Ramos (cell line): Measurements from ENCODE around the gene KRT83.
"Not testable (repeated sequence)": the region's sequence is repeated elsewhere in the genome, so short reads cannot be mapped to it uniquely, and the experiment has no call there.

Experiments
- in situ Hi-C: fragments of 300-500 bp; cut with MboI; formaldehyde crosslinking; loops from one replicate; pipeline ENCODE4 v1.14.3; 2022; ENCODE audit warnings: low sequenced_read_pairs; ENCODE audit not compliant: unreplicated experiment

Gene KRT83

GRCh38 chr12:52354200-52354599 lies 33.0 kb upstream of the KRT83 start:
- in situ Hi-C loops, result no loop called here

DNA sequence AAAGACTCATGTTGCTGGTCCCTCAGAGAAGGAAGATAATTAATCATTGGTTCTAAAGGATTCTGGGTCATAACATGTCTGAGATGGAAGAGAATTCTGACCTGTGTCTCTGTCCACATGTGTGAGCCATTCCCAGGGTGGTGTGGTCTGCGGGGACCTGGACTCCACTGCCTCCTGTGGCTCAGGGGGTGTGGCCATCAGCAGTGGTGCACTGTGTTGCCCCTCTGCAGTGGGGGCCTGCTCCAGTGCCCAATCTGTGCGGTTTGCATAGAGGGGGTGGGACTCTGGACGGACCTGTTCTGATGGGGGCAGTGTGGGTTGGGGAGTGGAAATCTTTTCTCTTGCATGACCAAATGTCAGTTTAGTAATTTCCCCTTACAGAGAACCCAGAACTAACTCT lies 32.6 kb upstream of the KRT83 start:
- in situ Hi-C loops, result no loop called here

GRCh38 chr12:52352951-52353350 lies 31.8 kb upstream of the KRT83 start:
- in situ Hi-C loops, result no loop called here

DNA sequence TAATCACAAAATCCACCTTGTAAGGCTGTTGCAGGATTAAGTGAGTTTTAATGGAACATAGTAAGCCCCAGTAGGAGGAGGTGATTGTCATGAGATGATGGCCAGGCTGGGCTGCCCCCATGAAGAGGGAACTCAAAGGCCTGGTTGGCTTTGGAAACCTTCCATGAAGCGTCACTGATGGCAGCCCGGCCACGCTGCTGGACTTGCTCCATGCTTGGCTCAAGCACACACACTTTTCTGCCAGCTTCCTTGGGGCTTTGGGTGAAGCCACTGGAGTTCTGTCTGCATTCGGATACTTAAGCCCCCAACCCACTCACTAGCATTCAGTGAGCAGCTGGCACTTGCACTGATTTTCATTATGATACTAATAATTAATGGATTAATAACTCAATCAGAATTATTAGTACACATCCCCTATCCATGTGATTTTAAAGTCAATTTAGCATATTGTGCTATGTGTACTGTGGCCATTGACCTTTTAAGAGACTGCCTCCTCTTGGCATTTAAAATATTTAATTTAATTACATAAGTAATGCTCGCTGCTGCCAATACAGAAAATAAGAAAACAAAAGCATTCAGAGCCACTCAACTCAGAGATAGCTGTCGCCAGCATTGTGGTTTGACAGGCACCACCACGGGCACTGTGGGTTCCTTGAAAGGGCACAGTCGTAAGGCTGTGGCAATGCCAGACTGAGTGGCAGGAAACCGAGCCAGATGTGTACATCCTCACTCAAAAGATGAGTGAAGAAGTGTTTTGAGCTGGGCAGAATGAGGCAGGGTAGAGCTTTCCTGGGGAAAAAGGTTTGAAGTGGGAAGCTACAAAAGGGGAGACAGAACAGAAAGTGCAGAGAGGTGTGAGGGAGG lies 30.2 kb upstream of the KRT83 start:
- in situ Hi-C loops, result no loop called here

- in situ Hi-C loops, result no loop called here
Observed at GRCh38 chr12:52350786-52351185, 29.6 kb upstream of the KRT83 start.

GRCh38 chr12:52350021-52350620 lies 28.9 kb upstream of the KRT83 start:
- in situ Hi-C loops, result no loop called here

DNA sequence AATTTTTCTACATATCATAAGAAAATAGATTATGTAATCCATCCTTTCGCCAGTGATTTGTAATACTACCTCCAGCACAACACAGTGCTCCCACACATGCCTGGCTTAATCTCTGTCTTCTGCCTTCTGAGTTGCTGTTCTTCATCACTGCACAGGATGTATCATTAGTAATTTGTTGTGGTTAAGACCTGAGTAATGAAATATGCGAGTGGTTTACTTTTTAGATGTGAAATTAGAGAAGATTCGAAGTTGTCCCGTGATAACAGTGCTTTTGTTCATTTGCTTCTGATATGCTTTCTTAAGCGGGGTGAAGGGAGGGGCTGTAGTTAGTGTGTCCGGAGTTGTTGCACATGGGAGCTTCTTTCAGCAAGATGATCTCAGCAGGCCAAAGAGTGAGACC lies 28.0 kb upstream of the KRT83 start:
- in situ Hi-C loops, result no loop called here

GRCh38 chr12:52347551-52348510 lies 26.6 kb upstream of the KRT83 start:
- in situ Hi-C loops, result no loop called here

- in situ Hi-C loops, result no loop called here
Observed at GRCh38 chr12:52347016-52347415, 25.8 kb upstream of the KRT83 start.

DNA sequence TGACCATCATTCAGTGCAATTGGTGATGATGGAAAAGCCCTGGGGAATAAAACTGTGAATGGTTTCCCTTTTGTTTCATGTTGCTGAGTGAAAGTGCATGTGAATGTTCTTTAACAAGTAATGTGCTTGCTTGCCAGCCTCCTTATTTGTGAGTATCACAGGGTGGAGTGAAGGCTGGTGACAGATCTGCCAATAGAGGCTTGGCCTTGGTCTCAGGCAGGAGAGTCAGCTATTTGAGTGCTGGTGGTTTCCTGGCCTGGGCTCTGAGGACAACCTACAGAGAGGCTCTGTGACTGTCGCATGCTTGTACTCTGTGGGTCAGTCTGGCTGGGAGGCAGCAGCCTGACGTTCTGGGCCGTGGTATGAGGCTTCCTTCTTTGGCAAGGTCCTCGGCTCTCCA lies 25.4 kb upstream of the KRT83 start:
- in situ Hi-C loops, result no loop called here

DNA sequence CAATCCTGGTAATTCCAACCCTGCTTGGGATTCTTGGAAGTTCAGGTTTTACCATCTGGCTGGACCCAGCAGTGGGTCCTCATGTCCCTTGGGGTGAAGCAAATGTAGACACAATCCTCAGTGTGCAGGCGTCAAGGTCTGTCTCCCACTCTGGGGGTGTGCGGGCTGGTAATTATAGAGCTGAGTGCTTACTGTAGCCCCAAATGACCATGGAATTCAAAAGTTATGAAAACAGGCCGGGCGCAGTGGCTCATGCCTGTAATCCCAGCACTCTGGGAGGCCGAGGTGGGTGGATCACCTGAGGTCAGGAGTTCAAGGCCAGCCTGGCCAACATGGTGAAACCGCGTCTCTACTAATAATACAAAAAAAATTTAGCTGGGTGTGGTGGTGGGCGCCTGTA lies 23.8 kb upstream of the KRT83 start:
- in situ Hi-C loops, result not testable (repeated sequence)

- in situ Hi-C loops, result no loop called here
Observed at GRCh38 chr12:52344111-52344510, 22.9 kb upstream of the KRT83 start.

DNA sequence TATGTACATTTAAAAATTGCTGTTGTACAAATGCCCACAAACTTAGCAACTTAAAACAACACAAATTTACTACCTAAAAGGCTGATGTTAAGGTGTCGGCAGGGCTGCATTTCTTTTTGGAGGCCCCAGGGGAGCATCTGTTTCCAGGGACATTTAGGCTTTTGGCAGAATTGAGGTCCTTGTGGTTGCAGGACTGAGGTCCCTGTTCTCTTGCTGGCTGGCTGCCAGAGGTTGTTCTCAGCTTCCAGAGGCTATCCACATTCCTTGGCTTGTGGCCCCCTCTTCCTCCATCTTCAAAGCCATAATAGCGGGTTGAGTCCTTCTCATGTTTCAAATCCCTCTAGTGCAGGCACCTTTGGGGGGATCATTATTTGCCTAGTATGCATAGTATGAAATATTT lies 22.4 kb upstream of the KRT83 start:
- in situ Hi-C loops, result no loop called here

DNA sequence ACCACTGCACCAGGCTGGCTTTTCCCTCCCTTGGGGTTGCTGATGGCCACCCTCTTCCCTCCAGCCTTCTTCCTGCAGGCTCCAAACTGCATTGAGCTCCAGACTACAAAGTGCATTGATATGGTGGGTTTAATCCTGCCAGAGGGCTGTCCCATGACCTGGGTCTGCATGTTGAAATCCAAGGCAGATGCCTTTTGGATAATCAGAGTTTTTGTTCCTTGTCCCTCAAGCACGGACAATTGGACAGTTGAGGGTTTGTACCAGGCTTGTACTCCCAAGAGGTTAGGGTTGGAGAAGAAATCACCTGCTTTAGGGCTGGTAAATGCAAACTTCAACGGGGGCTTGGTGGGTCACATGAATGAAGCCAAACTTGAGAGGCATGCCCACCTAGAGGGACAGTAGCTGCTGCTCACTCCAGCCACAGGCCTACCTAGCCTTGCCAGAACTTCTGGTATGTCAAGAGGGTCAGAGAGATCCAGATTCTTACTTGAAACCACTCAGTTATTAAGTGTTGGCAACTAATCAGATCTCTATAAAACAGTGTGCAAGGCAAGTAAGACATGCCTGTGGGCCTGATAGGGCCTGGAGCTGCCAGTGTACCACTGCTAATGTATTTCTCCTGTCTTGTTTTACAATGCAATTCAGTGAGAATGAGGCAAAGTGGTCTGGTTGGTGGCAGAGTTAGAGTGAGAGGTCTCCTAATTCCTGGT lies 21.7 kb upstream of the KRT83 start:
- in situ Hi-C loops, result no loop called here

DNA sequence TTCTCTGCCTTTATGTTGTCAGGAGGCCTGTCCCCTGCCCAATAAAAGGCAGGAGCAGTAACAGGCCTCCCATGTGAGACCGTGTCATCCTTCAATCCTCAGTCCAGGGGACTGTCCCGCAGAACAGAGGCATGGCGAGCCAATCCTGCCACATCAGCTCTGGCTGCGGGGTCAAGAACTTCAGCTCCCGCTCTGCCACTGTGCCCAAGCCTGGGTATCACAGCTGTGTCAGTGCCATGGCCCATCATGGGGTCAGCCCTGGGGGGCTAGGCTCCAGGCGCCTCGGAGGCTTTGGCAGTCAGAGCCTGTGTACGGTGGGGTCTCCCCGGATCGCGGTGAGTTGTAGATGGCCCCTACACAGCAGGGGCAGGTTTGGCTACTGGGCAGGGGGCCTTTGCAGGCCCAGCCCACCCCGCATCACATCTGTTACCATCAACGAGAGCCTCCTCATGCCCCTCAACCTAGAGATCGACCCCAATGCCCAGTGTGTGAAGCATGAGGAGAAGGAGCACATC lies 19.9 kb upstream of the KRT83 start:
- in situ Hi-C loops, result no loop called here

DNA sequence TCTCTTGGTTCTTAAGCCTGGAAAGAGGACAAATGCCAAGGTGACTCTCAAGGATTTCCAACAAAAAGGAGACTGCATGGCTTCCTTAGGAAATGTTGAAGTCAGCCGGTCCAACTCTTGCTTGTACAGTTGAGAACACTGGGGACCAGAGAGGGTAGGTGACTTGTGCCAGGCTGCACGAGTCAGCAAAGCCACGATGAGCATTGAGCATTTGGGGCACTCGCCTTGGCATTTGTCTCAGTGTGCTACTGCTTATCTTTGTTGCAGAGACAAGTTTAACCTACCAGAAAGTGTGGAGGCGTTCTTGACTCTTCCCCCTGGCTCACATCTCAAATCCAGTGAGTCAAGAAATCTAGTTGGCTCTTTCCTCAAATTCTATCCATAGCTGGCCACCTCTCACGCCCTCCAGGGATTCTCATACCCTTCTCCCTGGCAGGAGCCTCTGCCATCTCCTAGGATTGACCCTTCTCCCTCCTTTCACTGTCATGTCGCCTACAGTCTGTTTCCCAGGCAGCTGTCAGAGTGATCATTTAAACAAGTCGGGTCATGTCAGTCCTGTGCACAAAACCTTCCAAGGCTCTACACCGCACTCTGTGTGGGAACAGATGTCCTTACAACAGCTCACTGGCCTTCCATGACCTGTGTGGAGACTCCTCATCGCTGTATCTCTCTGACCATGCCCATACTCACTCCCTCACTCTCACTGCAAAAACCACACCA lies 17.2 kb upstream of the KRT83 start:
- in situ Hi-C loops, result no loop called here

- in situ Hi-C loops, result no loop called here
Observed at GRCh38 chr12:52337054-52337453, 15.9 kb upstream of the KRT83 start.

- in situ Hi-C loops, result no loop called here
Observed at GRCh38 chr12:52336641-52337040, 15.4 kb upstream of the KRT83 start.

- in situ Hi-C loops, result no loop called here
Observed at GRCh38 chr12:52335598-52336262, 14.5 kb upstream of the KRT83 start.
